Immature natural killer cell (primary cell): ENCODE measurements around the gene ARL4D. TPM values are rescaled to one million over a fixed set of nuclear protein-coding genes. Genes with fewer than 3 reads are reported as not detected.
A peak's percentile ranks its signal among the peaks of the same experiment; 100 is the strongest.
"Not testable (repeated sequence)": the region's sequence is repeated elsewhere in the genome, so short reads cannot be mapped to it uniquely, and the experiment has no call there.

Experiments used
- DNase-seq, 3 donors: peaks; one replicate each; pipeline ENCODE4 v3.0.0; 2022; ENCODE audit warnings: mixed read lengths in 1 of 3
- H3K27ac Mint-ChIP-seq, 6 donors: one replicate each; pipeline ENCODE4 v1.8.0; 2020; ENCODE audit warnings: mixed read lengths in 6 of 6, mild to moderate bottlenecking in 5 of 6, inconsistent platforms in 4 of 6, moderate library complexity in 3 of 6
- H3K27me3 Mint-ChIP-seq, 3 donors: one replicate each; pipeline ENCODE4 v1.8.0; 2020 to 2021; ENCODE audit warnings: low read depth in 3 of 3, mild to moderate bottlenecking in 3 of 3, mixed read lengths in 3 of 3, moderate library complexity in 3 of 3, inconsistent platforms in 1 of 3
- H3K36me3 Mint-ChIP-seq, 3 donors: one replicate each; pipeline ENCODE4 v1.8.0; 2020; ENCODE audit warnings: mixed read lengths in 3 of 3, inconsistent platforms in 2 of 3, mild to moderate bottlenecking in 2 of 3
- H3K4me1 Mint-ChIP-seq, 2 donors: one replicate each; pipeline ENCODE4 v1.8.0; 2020; ENCODE audit warnings: inconsistent platforms in 2 of 2, mild to moderate bottlenecking in 2 of 2, mixed read lengths in 2 of 2, moderate library complexity in 1 of 2
- H3K4me3 Mint-ChIP-seq, 5 donors: one replicate each; pipeline ENCODE4 v1.8.0; 2020; ENCODE audit warnings: mild to moderate bottlenecking in 5 of 5, mixed read lengths in 5 of 5, inconsistent platforms in 3 of 5, moderate library complexity in 3 of 5
- H3K9me3 Mint-ChIP-seq, 6 donors: one replicate each; pipeline ENCODE4 v1.8.0; 2020; ENCODE audit warnings: mild to moderate bottlenecking in 6 of 6, mixed read lengths in 6 of 6, inconsistent platforms in 4 of 6, moderate library complexity in 3 of 6
- polyA plus RNA-seq, 3 donors: library from polyadenylated mRNA; unstranded; fragments of 300-500 nt; fragmentation: Illumina TruSeq; gene quantifications; one replicate each; pipeline ENCODE4 v1.2.3, GENCODE V29; 2021

ARL4D gene
- polyA plus RNA-seq, 3 donors from 2014 or later = 4.5 to 10.0 (median 9.9) TPM

DNA sequence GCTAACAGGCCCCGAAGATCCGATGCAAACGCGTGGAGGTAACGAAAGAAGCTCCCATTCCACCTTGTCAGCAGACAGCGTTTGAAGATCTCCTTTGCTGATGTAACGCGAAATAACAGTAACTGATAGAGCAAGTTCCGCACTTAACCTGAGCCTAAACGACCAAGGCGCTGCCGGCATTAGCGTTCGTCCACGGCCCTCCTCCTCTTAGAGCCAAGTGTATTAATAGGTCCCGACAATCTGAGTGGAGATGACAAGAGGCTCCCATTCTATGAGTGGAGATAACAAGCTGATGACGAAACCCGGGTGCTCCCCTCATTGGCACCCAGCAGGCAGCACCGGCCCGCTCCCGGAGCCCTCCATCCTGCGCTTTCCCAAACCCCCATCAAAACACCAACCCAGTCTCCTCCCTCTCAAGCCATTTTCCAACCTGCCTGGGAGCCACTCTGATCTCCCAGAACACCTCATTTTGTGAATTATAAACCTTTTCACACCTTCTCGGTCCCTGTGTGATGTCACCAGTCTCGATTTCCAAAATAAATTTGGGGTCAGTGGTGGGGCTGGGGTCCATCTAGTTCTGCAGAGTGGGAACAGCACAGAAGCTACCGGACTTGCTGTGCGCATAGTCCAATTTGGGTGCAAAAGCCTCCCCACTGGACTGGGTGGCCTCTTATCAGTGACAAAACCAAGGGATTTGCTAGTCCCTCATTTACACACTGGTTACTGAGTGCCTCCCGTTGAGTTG, 35.4 kb upstream of the ARL4D start:
- H3K9me3 Mint-ChIP-seq = no peaks in the 10 kb centered on the region

DNA sequence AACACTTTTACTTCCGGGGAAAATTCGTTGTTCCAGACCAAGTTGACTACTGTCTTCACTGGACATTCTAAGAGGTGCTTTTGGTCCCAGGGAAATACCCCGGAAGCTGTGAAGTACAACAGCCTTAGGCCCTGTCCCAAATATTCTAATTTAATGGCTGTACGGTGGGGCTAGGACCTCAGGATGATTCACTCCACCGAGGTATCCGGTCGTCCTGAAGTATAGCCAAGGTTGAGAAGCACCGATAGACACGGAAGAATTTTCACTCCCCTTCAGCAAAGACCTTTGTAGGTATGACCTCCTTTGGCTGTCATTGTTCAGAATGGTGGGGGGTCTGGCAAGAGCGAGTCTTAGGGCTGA, 34.9 kb upstream of the ARL4D start:
- DNase-seq = no peak
- H3K27me3 Mint-ChIP-seq = peaks cover 27 to 38% (median 35%) of the 10 kb centered on the region in 3 donors
- H3K27ac Mint-ChIP-seq = peak overlapping the region in 3 of 6 donors; percentile 31 to 50 (median 48)
- no peaks in the 10 kb centered on the region for H3K9me3 Mint-ChIP-seq
- no peak overlapping the region for H3K4me3 Mint-ChIP-seq
- no peaks in the 10 kb centered on the region for H3K36me3 Mint-ChIP-seq
- H3K4me1 Mint-ChIP-seq = peaks cover 29 to 45% of the 10 kb centered on the region in 2 donors

More for the DNA sequence above, 35.4 kb upstream of the ARL4D start:
- Mint-ChIP-seq H3K36me3 (no peaks in the 10 kb centered on the region), H3K27ac (peak overlapping the region in 5 of 6 donors; percentile 16 to 78 (median 43)), H3K4me1 (peaks cover 26 to 45% of the 10 kb centered on the region in 2 donors), H3K27me3 (peaks cover 27 to 35% (median 34%) of the 10 kb centered on the region in 3 donors), H3K4me3 (peak overlapping the region in 3 of 5 donors; percentile 28 to 50 (median 39))
- DNase-seq = no peak

DNA sequence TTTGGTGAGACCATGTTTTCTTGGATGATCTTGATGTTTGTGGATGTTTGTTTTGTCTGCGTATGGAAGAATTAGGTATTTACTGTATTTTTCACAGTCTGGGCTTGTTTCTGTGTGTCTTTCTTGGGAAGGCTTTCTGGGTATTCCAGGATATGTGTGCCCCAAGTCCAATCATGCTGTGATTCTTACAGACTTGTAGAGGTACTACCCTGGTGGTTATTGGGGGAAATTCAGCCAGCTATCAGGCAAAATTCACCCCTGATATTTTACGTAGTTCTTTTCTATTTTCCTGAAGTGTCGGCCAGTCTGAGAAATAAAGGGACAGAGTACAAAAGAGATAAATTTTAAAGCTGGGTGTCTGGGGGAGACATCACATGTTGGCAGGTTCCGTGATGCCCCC, 33.4 kb upstream of the ARL4D start:
- H3K27me3 Mint-ChIP-seq = peaks cover 31 to 41% (median 33%) of the 10 kb centered on the region in 3 donors
- no peaks in the 10 kb centered on the region for H3K36me3 Mint-ChIP-seq
- H3K27ac Mint-ChIP-seq = peak overlapping the region in 3 of 6 donors; percentile 28 to 69 (median 66)
- DNase-seq = no peak
- H3K9me3 Mint-ChIP-seq = no peaks in the 10 kb centered on the region
- no peak overlapping the region for H3K4me3 Mint-ChIP-seq
- peaks cover 34 to 45% of the 10 kb centered on the region in 2 donors for H3K4me1 Mint-ChIP-seq

DNA sequence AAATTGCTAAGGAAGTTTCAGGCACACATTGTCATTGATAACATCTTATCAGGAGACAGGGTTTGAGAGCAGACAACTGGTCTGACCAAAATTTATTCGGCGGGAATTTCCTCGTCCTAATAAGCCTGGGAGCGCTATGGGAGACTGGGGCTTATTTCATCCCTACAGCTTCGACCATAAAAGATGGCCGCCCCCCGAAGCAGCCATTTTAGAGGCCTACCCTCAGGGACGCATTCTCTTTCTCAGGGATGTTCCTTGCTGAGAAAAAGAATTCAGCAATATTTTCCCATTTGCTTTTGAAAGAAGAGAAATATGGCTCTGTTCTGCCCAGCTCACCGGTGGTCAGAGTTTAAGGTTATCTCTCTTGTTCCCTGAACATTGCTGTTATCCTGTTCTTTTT, 32.9 kb upstream of the ARL4D start:
- Mint-ChIP-seq H3K4me1 (peaks cover 34 to 41% of the 10 kb centered on the region in 2 donors), H3K27ac (peak overlapping the region in 1 of 6 donors; percentile 40), H3K27me3 (peaks cover 25 to 36% (median 28%) of the 10 kb centered on the region in 3 donors)
- not testable (repeated sequence) for DNase-seq, H3K36me3 Mint-ChIP-seq, H3K4me3 Mint-ChIP-seq, H3K9me3 Mint-ChIP-seq

DNA sequence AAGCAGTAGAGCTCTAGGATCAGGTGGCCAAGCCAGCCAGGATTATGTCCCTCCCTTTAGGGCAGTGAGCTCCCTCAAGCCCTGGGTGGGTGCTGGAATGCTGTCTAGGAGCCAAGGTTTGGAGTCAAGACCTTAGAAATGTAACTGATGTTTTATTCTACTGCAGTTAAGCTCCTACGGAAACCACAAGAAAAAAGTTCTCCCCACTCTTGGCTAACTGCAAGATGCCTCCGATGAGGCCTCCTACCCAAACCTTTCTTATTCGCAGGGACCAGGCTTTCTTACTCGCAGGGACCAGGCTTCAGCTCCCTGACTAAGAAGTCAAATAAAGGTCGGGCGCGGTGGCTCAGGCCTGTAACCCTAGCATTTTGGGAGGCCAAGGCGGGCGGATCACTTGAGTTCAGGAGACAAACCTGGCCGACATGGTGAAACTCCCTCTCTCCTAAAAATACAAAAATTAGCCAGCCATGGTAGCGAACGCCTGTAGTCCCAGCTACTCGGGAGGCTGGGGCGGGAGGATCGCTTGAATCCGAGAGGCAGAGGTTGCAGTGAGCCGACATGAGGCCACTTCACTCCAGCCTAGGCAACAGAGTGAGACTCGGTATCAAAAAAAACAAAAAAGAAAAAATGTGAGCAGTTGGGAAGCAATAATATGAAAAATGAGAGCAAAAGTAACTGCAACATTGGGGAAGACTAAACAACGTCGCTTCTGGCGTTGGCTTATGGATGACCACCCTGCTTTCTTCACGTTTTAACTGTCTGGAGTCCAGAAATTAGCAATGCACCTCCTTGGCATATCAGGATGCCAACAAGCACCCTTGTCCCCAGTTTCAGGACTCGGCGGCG, 31.7 kb upstream of the ARL4D start:
- H3K9me3 Mint-ChIP-seq = no peaks in the 10 kb centered on the region
- peaks cover 33 to 41% of the 10 kb centered on the region in 2 donors for H3K4me1 Mint-ChIP-seq
- DNase-seq = no peak

DNA sequence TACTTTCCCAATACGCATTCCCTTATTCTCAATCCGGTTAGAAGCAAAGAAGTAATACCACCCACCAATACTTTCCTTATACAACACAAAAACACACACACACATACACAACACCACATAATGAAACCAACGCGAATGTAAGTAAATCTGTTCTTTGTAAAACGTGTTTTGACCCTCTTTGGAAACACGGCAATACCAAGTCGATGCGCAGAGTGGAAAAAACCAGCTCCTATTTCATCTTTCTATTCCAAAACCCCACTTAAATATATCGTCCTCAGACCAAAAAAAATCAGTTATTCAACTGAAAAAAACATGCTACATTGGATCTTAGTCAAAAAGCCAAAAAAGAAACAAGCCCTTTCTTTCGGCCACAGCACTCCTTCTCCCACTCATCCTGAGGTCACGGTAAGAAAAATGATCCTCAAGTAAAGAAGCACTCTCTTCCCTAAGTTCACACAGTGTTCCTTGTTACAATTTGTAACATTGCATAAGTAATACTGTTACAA, 31.0 kb upstream of the ARL4D start:
- Mint-ChIP-seq H3K4me1 (peaks cover 33 to 41% of the 10 kb centered on the region in 2 donors), H3K27me3 (peaks cover 13 to 28% (median 14%) of the 10 kb centered on the region in 3 donors), H3K36me3 (no peaks in the 10 kb centered on the region), H3K4me3 (peak overlapping the region; percentile 89 to 97 (median 93)), H3K27ac (peak overlapping the region; percentile 98 to 100 (median 100)), H3K9me3 (no peaks in the 10 kb centered on the region)
- DNase-seq = no peak

More for the DNA sequence above, 31.7 kb upstream of the ARL4D start:
- H3K27ac Mint-ChIP-seq = peak overlapping the region; percentile 98 to 100 (median 100)
- H3K36me3 Mint-ChIP-seq = no peaks in the 10 kb centered on the region
- H3K4me3 Mint-ChIP-seq = peak overlapping the region in 4 of 5 donors; percentile 89 to 97 (median 94)
- H3K27me3 Mint-ChIP-seq = peaks cover 14 to 27% (median 17%) of the 10 kb centered on the region in 3 donors

DNA sequence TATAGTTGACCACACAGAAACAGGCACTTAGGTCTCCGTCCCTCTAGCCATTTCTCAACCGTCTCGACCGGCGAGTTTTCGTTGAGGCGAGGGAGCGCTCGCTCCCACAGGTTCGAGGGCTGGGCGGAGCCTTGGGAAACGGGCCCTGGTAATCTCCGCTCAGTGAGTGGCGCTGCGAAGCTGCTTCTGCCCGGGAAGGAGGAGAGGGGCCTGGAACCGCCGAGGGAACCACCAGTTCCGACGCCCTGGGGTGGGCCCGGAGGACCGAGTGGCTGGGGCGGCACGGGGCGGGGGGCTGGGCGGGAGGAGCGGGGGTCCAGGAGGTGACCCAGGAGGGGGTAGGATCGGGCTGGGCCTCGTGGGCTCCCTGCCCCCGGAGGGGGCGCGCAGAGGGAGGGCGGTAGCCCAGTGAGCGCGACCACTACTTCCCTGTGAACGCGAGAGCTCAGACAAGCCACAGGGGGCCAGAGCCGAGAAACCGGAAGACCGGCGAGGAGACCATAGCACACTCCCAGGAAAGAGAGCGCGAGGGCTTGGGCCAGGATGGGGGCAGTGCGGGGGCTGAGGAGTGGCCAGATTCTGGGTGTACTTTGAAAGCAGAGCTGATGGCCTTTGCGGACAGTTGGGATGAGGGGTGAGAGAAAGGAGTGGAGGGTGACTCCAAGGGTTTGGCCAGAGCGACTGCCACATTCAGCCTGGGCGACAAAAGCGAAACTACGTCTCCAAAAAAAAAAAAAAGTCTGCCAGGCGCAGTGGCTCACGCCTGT, 29.9 kb upstream of the ARL4D start:
- H3K36me3 Mint-ChIP-seq = no peaks in the 10 kb centered on the region
- peaks cover 33 to 41% of the 10 kb centered on the region in 2 donors for H3K4me1 Mint-ChIP-seq

DNA sequence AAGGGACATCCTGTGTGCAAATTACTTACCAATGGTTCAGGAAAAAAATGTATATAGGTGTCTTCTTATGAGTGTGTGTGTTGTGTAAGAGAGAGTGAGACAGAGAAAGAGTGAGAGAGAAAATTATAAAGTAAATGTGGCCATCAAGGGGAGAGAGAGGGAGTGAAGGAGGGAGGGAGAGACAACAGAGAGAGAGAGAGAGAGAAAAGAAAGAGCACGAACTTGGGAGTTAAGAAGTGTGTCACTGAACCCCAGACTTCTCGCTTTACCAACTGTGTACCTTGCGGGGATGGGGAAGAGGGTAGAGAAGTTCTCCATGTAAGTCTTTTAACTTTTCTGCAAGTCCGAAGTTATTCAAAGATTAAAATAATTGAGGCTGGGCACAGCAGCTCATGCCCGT, 28.8 kb upstream of the ARL4D start:
- Mint-ChIP-seq H3K36me3 (peaks cover 0 to 3% (median 0%) of the 10 kb centered on the region in 3 donors), H3K4me1 (peaks cover 33 to 41% of the 10 kb centered on the region in 2 donors), H3K27me3 (peaks cover 13 to 25% (median 14%) of the 10 kb centered on the region in 3 donors), H3K4me3 (peak overlapping the region; percentile 89 to 97 (median 93)), H3K9me3 (no peaks in the 10 kb centered on the region), H3K27ac (peak overlapping the region; percentile 98 to 100 (median 100))
- no peak for DNase-seq

More for the DNA sequence above, 29.9 kb upstream of the ARL4D start:
- Mint-ChIP-seq H3K9me3 (no peaks in the 10 kb centered on the region), H3K27me3 (peaks cover 13 to 25% (median 14%) of the 10 kb centered on the region in 3 donors), H3K27ac (peak overlapping the region; percentile 98 to 100 (median 100)), H3K4me3 (peak overlapping the region; percentile 89 to 97 (median 93))
- DNase-seq = peak; percentile 80 to 83 (median 81)

DNA sequence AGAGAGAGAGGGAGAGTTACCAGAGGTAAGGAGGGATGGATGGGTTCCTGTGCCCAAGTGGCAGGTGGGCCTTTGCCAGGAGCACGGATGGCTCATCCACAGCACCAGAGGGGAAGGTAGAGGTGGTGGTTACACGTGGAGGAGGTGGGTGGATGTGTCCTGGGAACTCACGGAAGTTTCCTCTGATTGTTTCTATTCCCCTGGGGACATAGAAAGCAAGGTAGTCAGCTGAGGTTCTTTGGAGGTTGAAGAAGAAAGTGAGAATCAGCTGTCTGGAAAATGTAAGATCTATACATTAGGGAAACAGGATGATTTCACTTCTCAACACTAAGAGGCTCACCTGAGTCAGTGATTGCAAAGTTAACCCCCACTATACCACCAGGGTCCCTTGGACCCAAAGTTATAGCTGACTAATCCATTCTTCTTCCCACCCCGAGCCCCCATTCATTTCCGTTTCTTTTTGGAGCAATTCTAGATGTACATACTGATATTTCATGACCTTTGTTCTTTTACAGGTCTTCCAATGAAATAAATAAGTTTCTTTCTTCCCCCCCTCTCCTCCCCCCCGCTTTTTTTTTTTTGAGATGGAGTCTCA, 27.5 kb upstream of the ARL4D start:
- Mint-ChIP-seq H3K9me3 (no peaks in the 10 kb centered on the region), H3K4me1 (peaks cover 31 to 37% of the 10 kb centered on the region in 2 donors), H3K27ac (peak overlapping the region in 3 of 6 donors; percentile 36 to 67 (median 62)), H3K27me3 (peaks cover 13 to 25% (median 16%) of the 10 kb centered on the region in 3 donors), H3K4me3 (no peak overlapping the region), H3K36me3 (peaks cover 0 to 5% (median 0%) of the 10 kb centered on the region in 3 donors)
- DNase-seq = no peak

DNA sequence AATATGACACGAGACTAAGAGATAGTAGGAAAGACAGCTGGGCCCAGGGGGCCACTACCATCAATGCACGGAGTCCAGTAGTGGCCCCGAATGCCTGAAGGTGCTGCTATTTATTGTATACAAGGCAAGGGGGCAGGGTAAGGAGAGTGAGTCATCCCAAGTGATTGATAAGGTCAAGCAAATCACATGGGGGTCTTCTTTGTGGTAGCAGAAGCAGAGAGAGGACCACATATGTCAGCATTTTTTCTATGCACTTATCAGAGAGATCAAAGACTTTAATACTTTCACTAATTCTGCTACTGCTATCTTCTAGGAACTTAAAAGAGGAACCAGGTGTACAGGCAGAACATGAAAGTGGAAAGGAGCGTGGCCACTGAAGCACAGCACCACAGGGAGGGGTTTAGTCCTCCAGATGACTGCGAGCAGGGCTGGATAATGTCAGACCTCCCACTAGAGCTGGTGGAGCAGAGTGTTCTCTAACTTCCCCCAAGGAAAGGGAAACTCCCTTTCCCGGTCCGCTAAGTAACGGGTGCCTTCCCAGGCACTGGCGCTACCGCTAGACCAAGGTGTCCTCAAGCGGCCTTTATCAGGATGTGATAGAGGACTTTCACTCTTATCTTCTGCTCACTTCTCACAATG, 26.4 kb upstream of the ARL4D start:
- Mint-ChIP-seq H3K36me3 (peaks cover 0 to 5% (median 0%) of the 10 kb centered on the region in 3 donors), H3K4me3 (no peak overlapping the region), H3K27me3 (peaks cover 13 to 22% (median 16%) of the 10 kb centered on the region in 3 donors), H3K9me3 (no peaks in the 10 kb centered on the region), H3K4me1 (peaks cover 27 to 29% of the 10 kb centered on the region in 2 donors), H3K27ac (no peak overlapping the region)
- no peak for DNase-seq

DNA sequence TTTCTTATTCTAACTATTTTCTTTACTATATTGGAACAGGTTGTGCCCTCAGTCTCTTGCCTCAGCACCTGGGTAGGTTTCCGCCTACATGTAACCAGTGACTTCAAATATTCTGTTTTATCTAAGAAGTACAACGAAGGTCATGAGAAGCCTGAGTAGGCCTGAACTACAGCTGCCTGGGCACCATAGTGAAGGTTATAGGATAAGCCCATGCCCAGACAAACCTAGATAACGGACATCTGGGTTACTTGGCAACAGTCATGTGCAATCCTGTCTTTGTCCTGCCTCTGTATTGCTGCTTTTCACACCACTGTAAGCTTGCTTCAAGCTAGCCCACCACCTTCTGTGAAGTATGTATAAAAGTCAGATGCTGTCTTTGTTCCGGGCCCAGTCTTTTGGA, 25.4 kb upstream of the ARL4D start:
- H3K27ac Mint-ChIP-seq = no peak overlapping the region
- H3K36me3 Mint-ChIP-seq = peaks cover 0 to 5% (median 0%) of the 10 kb centered on the region in 3 donors
- no peak overlapping the region for H3K4me3 Mint-ChIP-seq
- H3K27me3 Mint-ChIP-seq = peaks cover 4 to 12% (median 7%) of the 10 kb centered on the region in 3 donors
- DNase-seq = no peak
- H3K9me3 Mint-ChIP-seq = no peaks in the 10 kb centered on the region
- peaks cover 18 to 19% of the 10 kb centered on the region in 2 donors for H3K4me1 Mint-ChIP-seq

DNA sequence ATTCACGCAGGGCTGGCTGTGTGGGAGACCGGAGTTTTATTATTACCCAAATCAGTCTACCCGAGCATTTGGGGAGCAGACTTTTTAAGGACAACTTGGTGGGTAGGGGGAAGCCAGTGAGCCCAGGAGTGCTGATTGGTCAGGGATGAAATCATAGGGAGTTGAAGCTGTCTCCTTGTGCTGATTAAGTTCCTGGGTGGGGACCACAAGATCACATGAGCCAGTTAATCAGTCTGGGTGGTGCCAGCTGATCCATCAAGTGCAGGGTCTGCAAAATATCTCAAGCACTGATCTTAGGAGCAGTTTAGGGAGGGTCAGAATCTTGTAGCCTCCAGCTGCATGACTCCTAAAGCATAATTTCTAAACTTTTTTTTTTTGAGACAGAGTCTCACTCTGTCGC, 22.9 kb upstream of the ARL4D start:
- H3K4me1 Mint-ChIP-seq, H3K27me3 Mint-ChIP-seq, DNase-seq, H3K27ac Mint-ChIP-seq: not testable (repeated sequence)
- peaks cover 0 to 12% (median 9%) of the 10 kb centered on the region in 3 donors for H3K36me3 Mint-ChIP-seq
- H3K9me3 Mint-ChIP-seq = peaks cover 1 to 12% (median 3%) of the 10 kb centered on the region in 6 donors
- H3K4me3 Mint-ChIP-seq = peak overlapping the region in 1 of 5 donors; percentile 14
